Vagina (tissue), 2 donors: ENCODE measurements around the gene WDR7. TPM values are rescaled to one million over a fixed set of nuclear protein-coding genes. Genes with fewer than 3 reads are reported as not detected.

Experiments used
- DNase-seq, 2 donors: peaks; one replicate each; pipeline ENCODE4 v3.0.0-alpha.2; 2017; ENCODE audit errors: extremely low spot score in 2 of 2
- H3K27ac ChIP-seq: fragments of 200-600 bp; sonication (generic); one replicate; pipeline ENCODE4 v1.5.1; 2019
- H3K27me3 ChIP-seq: fragments of 200-600 bp; sonication (generic); one replicate; pipeline ENCODE4 v1.5.1; 2019
- H3K36me3 ChIP-seq, 2 donors: fragments of 200-600 bp; sonication (generic); one replicate each; pipeline ENCODE4 v1.5.1; 2017 to 2019
- H3K4me1 ChIP-seq: fragments of 200-600 bp; sonication (generic); one replicate; pipeline ENCODE4 v1.5.1; 2019
- H3K4me3 ChIP-seq, 2 donors: fragments of 200-600 bp; sonication (generic); 1 replicate in 1 of 2; 2 replicates in 1 of 2; pipeline ENCODE4 v1.5.1; 2016 to 2019
- H3K9me3 ChIP-seq: fragments of 200-600 bp; sonication (generic); one replicate; pipeline ENCODE4 v1.5.1; 2019
- POLR2A ChIP-seq, 2 donors: fragments of 450-650 bp; IDR thresholded peaks; one replicate each; pipeline ENCODE4 v1.6.1; 2017; ENCODE audit warnings: antibody characterized with exemption in 2 of 2, mild to moderate bottlenecking in 2 of 2, moderate library complexity in 2 of 2
- POLR2AphosphoS5 ChIP-seq, 2 donors: sonication (generic); formaldehyde crosslinking; IDR thresholded peaks; one replicate each; pipeline ENCODE4 v1.9.0; 2017; ENCODE audit warnings: antibody characterized with exemption in 2 of 2, mild to moderate bottlenecking in 2 of 2, low read depth in 1 of 2; ENCODE audit not compliant: insufficient read depth in 1 of 2
- intact Hi-C: fragments of 100-400 bp; cut with DNase I; formaldehyde crosslinking; loops from one replicate; pipeline ENCODE4 v1.15.1; 2023
- total RNA-seq: library from RNA; depleted of rRNA; stranded (reverse); fragments of >200 nt; gene quantifications from one replicate; pipeline ENCODE4 v1.2.3, GENCODE V29; 2016
- TF ChIP-seq, protein P1 (sequence below), 3 experiments: fragments of 450-650 bp in 2 of 3; fragments of 200-600 bp in 1 of 3; sonication (generic) in 1 of 3; IDR thresholded peaks; one replicate each; pipeline ENCODE4 v1.5.1; 2017 to 2019; ENCODE audit warnings: antibody characterized with exemption in 3 of 3, mild to moderate bottlenecking in 2 of 3, moderate library complexity in 2 of 3

Gene WDR7
- total RNA-seq, 1 donor from 2014 or later: 26.3 TPM

- Histone ChIP-seq H3K4me1 (no peaks in the 10 kb centered on the region), H3K36me3 (no peaks in the 10 kb centered on the region), H3K27ac (no peak overlapping the region), H3K9me3 (no peaks in the 10 kb centered on the region), H3K4me3 (no peak overlapping the region), H3K27me3 (no peaks in the 10 kb centered on the region)
- DNase-seq: no peak
- TF ChIP-seq POLR2A (IDR thresholded peaks at IDR 0.05) (no peak), POLR2AphosphoS5 (IDR thresholded peaks at IDR 0.05; ENCODE audit: insufficient read depth in 1 of 2, low read depth in 1 of 2) (no peak)
- TF ChIP-seq, protein P1, sequence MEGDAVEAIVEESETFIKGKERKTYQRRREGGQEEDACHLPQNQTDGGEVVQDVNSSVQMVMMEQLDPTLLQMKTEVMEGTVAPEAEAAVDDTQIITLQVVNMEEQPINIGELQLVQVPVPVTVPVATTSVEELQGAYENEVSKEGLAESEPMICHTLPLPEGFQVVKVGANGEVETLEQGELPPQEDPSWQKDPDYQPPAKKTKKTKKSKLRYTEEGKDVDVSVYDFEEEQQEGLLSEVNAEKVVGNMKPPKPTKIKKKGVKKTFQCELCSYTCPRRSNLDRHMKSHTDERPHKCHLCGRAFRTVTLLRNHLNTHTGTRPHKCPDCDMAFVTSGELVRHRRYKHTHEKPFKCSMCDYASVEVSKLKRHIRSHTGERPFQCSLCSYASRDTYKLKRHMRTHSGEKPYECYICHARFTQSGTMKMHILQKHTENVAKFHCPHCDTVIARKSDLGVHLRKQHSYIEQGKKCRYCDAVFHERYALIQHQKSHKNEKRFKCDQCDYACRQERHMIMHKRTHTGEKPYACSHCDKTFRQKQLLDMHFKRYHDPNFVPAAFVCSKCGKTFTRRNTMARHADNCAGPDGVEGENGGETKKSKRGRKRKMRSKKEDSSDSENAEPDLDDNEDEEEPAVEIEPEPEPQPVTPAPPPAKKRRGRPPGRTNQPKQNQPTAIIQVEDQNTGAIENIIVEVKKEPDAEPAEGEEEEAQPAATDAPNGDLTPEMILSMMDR (IDR thresholded peaks at IDR 0.05): no peak
- intact Hi-C loops: no loop called here
Measured at GRCh38 chr18:57043241-57043640, 392.1 kb downstream of the WDR7 start.

DNA sequence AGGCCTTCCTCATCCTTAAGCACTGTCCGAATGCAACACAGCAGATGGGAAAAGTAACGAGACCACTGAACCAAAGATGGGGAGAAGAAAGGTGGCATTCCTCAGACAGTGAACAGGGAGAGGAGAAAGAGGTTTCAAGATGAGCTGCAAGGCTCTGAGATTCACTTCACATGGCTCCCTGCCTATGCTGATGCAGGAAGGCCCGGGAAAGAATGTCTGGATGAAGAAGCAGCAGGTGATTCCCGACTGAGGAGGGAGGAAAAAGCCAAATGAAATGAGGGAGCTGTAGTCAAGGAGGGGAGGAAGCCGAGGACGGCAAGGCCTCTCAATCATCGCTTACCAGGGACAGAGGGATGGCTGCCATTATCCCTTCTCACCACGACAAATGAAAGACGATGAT, 397.2 kb downstream of the WDR7 start:
- DNase-seq: peak in 1 of 2 donors; percentile 77
- TF ChIP-seq POLR2AphosphoS5 (IDR thresholded peaks at IDR 0.05; ENCODE audit: insufficient read depth in 1 of 2, low read depth in 1 of 2) (no peak), POLR2A (IDR thresholded peaks at IDR 0.05) (no peak)
- TF ChIP-seq, protein P1 (IDR thresholded peaks at IDR 0.05): no peak
- H3K27ac ChIP-seq: no peak overlapping the region
- no peak overlapping the region for H3K4me3 ChIP-seq
- no peaks in the 10 kb centered on the region for H3K27me3 ChIP-seq
- no peaks in the 10 kb centered on the region for H3K36me3 ChIP-seq
- intact Hi-C loops: no loop called here
- no peaks in the 10 kb centered on the region for H3K9me3 ChIP-seq
- no peaks in the 10 kb centered on the region for H3K4me1 ChIP-seq

DNA sequence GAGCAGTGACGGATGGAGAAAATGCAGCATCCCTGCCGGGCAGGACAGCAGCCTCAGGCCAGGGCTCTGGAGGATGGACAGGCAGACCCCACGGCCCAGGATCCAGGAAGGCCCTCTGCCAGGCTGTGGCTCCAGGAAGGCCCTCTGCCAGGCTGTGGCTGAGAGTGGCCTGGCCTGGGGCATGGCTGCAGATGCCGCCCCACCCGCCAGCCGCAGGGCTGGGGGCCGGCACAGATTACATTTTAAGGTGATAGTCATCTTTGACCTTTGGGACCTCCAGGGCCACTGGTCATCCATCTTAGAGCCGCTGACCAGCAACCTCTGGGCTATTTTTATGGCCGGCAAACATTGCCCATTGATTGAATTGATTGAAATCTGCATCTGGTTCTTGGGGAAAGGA, 397.7 kb downstream of the WDR7 start:
- Histone ChIP-seq H3K36me3 (no peaks in the 10 kb centered on the region), H3K4me1 (no peaks in the 10 kb centered on the region), H3K9me3 (no peaks in the 10 kb centered on the region), H3K27ac (no peak overlapping the region), H3K4me3 (no peak overlapping the region), H3K27me3 (no peaks in the 10 kb centered on the region)
- no peak for DNase-seq
- TF ChIP-seq POLR2A (IDR thresholded peaks at IDR 0.05): no peak
- TF ChIP-seq, protein P1 (IDR thresholded peaks at IDR 0.05): no peak
- intact Hi-C loops: no loop called here

DNA sequence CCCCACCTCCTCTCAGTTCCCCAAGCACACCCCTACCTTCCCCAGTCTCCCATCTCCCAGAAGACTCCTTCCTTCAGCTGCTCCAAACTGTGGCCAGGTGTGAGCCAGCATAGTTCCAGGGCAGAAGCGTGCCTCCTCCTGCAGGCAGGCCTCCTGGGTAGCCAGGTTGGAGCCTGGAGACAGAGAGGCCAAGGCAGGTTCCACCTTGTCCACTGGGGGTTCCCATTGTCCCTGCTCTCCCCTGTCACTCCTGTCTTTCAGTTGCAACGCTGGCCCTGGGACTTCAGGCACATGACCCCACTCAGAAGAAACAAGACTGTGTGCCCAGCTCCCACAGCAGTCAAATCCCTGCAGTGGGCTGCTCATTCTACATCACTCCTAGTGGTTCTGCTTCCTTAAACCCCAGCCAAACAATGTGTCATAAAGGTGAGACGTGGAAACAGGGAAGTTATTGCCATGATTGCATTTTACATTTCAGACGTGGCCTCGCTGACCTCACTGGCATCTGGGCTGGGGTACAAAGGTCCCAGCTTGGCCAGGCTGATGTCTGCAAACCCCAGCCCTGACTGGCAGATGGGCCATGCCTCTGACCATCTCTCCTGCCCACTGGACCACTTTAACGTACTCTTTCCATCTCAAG, 399.3 kb downstream of the WDR7 start:
- Histone ChIP-seq H3K27me3 (no peaks in the 10 kb centered on the region), H3K4me1 (no peaks in the 10 kb centered on the region), H3K4me3 (no peak overlapping the region), H3K27ac (no peak overlapping the region), H3K36me3 (no peaks in the 10 kb centered on the region), H3K9me3 (no peaks in the 10 kb centered on the region)
- DNase-seq: no peak
- intact Hi-C loops: no loop called here
- no peak for TF ChIP-seq POLR2AphosphoS5 (IDR thresholded peaks at IDR 0.05; ENCODE audit: insufficient read depth in 1 of 2, low read depth in 1 of 2)
- TF ChIP-seq POLR2A (IDR thresholded peaks at IDR 0.05): no peak
- TF ChIP-seq, protein P1 (IDR thresholded peaks at IDR 0.05): no peak

GRCh38 chr18:57051021-57051656, 400.0 kb downstream of the WDR7 start:
- H3K27me3 ChIP-seq: no peaks in the 10 kb centered on the region
- no peaks in the 10 kb centered on the region for H3K36me3 ChIP-seq
- H3K4me1 ChIP-seq: no peaks in the 10 kb centered on the region
- H3K9me3 ChIP-seq: no peaks in the 10 kb centered on the region
- no peak for TF ChIP-seq POLR2A (IDR thresholded peaks at IDR 0.05)
- no peak for TF ChIP-seq POLR2AphosphoS5 (IDR thresholded peaks at IDR 0.05; ENCODE audit: insufficient read depth in 1 of 2, low read depth in 1 of 2)
- TF ChIP-seq, protein P1 (IDR thresholded peaks at IDR 0.05): no peak
- H3K27ac ChIP-seq: no peak overlapping the region
- DNase-seq: no peak
- intact Hi-C loops: no loop called here
- no peak overlapping the region for H3K4me3 ChIP-seq
